GM18907 (cell line): ENCODE data around the gene TFEB.

Source experiments
- ATAC-seq: cut with Tn5 transposase; IDR thresholded peaks from one replicate; pipeline ENCODE4 v1.9.1; 2021; ENCODE audit warnings: mild to moderate bottlenecking, moderate library complexity; ENCODE audit not compliant: unreplicated experiment

Gene TFEB

DNA sequence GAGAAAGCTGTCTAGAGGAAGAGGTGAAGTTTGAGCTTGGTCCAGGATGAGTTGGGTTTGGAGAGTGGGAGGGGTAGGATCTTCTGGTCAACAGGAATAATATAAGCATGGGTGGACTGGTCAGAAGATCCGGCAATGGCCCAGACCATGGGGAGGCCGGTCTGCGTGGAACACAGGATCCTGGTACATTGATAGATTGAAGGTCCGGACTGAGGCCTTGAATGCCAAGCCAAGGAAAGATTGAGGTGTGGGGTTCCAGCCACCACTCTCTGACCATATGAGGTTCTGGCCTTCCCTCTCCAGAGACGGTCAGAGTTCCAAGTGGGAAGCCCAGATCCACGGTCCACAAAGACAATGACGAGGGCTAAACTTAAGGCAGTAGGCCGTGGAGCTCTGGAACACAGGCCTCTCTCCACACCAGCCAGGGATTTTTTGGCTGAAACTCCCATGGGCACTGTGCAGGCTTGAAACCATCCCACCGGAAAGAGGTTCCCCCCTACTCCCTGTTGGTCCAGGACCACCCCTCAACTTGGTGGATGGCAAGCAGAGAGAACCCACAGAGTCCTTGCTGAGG is 94.0 kb downstream of the TFEB start:
- ATAC-seq: no peak

DNA sequence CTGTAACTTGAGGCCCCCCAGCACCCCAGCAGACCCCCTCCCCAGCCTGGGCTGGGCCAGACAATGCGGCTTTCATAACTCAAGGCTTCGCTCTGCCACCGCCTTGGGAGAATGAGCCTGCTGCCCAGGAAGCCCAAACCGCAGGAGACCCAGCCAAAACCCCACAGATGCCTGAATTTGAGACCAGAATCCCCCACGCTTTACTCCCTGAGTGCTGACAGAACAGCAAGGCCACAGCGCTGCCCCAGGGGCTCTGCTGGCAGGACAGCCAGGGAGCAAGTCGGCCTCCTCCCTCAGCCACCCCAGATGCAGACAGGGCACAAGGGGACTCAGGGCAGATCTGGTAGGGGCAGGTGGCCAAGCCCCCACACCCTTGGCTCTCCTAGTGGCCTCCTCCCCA is 95.0 kb downstream of the TFEB start:
- ATAC-seq: no peak

DNA sequence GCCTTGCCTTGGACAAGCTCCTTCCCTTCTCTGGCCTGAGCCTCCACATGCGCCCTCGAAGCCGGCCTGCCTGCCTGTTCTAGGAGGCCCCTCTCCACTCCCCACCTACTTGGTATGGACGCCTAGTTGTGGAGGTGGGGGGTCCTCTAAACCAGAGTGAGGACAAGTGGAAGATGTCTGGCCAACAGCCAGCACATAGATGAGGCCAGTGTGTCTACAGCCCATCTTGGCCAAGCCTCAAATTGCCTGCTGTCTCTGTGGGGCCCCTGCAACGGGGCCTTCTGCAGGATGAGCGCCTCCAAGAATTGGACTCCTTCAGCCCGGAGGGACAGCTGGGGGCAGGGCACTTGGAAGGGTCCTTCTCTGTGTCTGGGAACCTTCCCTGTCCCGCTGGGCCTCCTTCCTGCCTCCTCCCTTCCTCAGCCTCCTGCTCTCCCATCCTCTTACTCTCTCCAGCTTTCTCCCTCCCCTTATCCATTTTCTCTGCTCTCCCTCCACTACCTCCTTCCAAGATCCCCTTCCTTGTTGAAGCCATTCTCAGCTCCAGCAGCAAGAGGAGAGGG is 95.5 kb downstream of the TFEB start:
- ATAC-seq: no peak

DNA sequence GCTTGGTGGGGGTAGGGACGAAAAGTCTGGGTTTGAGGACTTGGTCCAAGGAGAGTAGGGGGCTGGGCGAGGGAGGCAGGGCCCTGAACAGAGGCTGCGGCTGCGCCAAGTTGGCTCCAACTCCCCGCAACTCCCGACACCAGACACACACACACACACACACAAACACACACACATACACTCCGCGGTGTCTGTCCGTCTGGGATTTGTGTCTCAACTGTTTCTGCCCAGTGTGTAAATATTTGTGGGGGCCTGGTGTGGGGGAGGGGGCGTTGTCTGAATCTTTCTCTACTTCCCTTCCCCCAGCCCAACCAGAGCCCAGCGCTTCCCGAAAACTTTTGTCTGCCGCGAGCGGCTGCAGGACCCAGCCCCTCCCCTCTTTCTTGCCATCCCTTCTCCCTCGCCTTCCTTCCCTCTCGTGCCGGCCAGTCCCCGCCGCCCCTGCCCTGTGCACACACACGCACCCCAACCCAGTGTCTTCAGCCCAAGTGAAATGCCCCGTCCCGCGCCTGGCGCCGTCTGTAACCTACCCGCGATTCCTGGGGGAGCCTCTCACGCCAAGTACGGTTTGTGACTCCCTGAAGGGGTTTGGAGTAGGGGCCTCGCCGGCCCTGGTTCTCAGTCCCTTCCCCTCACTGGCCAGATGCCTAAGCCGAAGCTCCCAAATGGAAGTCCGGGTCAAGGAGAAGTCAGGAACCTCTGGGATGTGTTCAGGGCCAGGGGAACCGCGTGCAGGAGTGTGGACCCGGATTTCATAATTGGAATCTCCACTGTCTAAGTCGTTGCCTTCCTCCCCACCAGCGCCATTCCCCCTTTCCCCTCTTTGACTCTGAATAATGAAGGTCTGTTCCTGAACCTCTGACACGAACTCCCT is 96.2 kb downstream of the TFEB start:
- ATAC-seq: no peak

DNA sequence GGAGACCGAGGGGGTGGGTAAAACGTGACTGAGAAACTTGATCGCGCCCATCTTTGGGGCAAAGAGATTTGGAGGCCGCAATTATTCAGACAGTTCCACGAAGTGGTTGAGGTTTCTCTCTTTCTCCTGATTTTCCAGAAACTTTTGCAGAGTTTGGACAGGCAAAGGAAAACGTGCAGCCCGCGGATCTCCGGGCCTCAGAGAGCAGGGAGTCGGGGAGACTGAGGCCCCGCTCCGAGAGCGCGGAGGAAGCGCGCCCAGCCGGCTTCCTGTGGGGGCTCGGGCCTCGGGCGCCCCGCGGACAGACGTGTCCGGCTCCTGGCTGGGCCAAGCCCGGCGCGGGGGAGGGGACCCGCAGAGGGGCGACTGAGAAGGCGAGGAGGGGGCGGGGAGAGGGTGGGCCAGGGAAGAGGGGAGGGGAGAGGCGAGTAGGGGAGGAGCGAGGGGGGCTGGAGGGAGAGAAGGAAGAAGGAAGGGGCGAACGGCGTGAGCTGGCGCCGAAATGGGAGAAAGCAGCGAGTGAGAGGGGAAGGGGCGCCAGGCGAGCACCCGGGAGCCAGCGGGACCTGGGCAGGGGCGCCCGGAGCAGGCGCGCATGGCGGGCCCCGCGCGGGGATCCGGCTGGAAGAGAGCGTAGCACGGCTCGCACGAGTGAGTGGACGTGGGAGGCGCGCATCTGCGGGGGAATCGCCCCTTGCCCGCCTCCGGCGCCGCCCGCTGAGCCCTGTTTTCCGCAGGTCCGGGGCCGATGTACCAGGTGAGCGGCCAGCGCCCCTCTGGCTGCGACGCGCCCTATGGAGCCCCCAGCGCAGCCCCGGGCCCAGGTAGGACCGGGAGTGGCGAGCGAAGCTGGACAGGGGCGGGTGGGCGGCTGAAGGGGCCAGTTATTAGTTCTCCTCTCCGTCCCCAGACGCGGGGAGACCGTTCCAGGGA is 97.1 kb downstream of the TFEB start, which contains the start of gene MDFI:
Gene MDFI (plus strand): TSS at position 467 of the 933 bp plus-strand sequence. CDS start 282 bp downstream, at position 749.
- no peak for ATAC-seq

DNA sequence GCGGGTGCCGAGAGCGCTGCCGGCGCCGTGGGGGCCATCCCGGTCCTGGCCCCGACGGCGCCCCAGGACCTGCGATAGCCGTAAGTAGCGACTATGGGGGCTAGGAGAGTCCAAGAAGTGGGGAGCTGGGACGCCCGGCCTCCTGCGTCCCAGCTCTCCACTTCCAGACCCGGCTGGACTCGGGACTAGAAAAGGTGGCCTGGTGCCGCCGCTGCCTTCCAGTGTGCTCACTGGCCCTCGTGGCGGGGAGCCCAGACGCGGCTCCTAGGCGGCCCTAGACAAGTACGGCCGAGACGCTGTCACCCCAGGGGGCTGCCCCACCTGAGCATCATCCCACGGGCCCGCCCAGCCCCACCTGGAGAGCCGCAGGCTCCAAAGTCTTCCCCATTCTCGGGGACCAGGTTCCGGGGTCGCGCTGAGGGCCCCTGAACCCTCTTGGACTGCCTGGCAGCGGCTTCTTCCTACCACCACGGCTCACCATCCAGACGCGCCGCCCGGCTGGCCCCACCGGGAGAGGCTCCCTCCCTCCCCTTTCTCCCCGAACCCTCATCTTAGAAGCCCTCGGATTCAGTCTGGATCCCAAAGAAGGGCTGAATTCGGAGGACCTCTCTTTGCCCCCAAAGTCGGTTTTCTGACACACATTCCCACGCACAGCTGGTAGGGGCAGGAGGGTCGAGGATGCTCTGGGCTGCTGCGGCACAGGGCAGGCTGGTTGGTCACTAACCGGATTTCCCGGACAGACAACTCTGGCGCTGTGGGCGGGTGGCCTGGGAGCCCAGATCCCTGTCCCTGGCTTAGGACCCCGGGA is 98.0 kb downstream of the TFEB start:
- ATAC-seq: no peak

DNA sequence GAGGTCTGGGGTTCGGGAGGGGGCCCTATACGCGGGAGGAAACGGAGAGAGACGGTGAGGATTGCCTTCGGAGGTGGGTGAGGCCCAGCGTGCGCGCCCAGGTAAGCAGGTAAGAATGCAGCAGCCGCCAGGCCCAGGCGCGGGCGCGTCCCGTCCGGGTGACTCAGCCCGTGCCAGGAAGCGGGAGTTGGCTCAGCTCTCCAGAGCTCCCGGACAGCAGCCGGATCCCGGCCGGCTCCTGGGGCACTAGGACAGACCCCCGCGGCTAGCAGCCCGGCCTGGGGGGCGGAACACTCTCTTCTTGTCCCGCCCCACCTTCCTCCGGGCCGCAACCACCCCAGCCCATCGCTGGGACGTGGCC is 98.6 kb downstream of the TFEB start:
- no peak for ATAC-seq

DNA sequence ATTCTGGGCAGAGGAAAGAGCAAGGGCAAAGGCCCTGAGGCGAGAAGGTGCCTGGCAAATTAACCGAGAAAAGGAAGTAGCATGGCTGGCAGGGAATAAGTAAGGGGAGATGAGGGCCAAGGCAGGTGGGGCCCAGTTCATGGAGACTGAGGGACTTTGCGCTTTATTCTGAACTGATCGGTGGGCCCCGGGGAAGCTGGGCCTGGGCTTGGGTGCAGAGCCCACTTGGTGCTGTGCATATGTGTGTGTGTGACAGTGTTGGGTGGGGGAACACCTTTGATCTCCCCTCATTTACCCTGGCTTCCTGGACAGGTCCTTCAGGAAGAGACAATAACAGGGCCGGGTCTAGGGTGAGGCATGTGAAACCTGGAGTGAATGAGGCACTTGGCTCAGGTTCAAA is 100.0 kb downstream of the TFEB start:
- no peak for ATAC-seq

DNA sequence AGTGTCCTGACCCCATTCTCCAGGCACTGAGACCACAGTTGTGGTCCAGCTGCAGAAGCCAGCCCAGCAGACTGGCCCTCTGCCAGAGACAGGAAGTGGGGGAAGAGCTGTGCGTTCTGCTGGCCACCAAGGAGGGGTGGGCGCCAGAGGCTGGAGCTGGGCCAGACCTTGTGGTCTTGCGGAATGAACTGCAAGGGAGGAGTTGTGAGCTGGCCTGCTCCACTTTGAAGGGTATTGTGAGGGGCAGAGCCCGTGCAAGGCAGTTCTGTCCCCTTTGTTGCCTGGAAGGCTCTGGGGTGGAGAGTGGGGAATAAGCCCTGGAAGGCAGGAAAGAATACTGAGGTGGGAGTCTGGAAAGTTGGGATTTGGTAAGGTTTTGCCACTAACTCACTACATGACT is 100.8 kb downstream of the TFEB start:
- ATAC-seq: no peak
